Heart right ventricle (tissue), 16 donors: ENCODE measurements around the gene DNM3. TPM values are rescaled to one million over a fixed set of nuclear protein-coding genes. Genes with fewer than 3 reads are reported as not detected.

Experiments
- ATAC-seq, 8 donors: fragments of 200-7000 bp; cut with Tn5 transposase; one replicate each; pipeline ENCODE4 v1.9.1; 2020; ENCODE audit warnings: mild to moderate bottlenecking in 8 of 8, moderate library complexity in 8 of 8, moderate number of reproducible peaks in 1 of 8
- DNase-seq, 2 donors: peaks; one replicate each; pipeline ENCODE4 v3.0.0-alpha.2; 2020
- H3K27ac ChIP-seq, 10 donors: fragments of 200-600 bp; sonication (generic) in 2 of 10; one replicate each; pipeline versions ENCODE4 v1.5.0 to v1.8.0; 2020 to 2022; ENCODE audit warnings: mild to moderate bottlenecking in 3 of 10
- H3K27me3 ChIP-seq, 7 donors: fragments of 200-600 bp; one replicate each; pipeline ENCODE4 v1.8.0; 2021 to 2022; ENCODE audit warnings: mild to moderate bottlenecking in 2 of 7
- H3K36me3 ChIP-seq, 9 donors: fragments of 200-600 bp; sonication (generic) in 1 of 9; one replicate each; pipeline versions ENCODE4 v1.5.0 to v1.8.0; 2020 to 2022; ENCODE audit warnings: mild to moderate bottlenecking in 2 of 9
- H3K4me1 ChIP-seq, 9 donors: fragments of 200-600 bp; sonication (generic) in 1 of 9; one replicate each; pipeline versions ENCODE4 v1.5.0 to v1.8.0; 2020 to 2022; ENCODE audit warnings: mild to moderate bottlenecking in 4 of 9
- H3K4me3 ChIP-seq, 10 donors: fragments of 200-600 bp; sonication (generic) in 2 of 10; one replicate each; pipeline versions ENCODE4 v1.5.0 to v1.8.0; 2020 to 2022; ENCODE audit warnings: mild to moderate bottlenecking in 7 of 10, moderate library complexity in 2 of 10
- H3K9me3 ChIP-seq, 11 donors: fragments of 200-600 bp in 10 of 11; sonication (generic) in 2 of 11; one replicate each; pipeline versions ENCODE4 v1.5.0 to v1.8.0; 2013 to 2022; ENCODE audit warnings: mild to moderate bottlenecking in 2 of 11, control low read depth in 1 of 11, moderate library complexity in 1 of 11
- CTCF ChIP-seq, 9 donors: fragments of 200-600 bp; sonication (generic) in 2 of 9; IDR thresholded peaks; one replicate each; pipeline versions ENCODE4 v1.5.0 to v1.8.0; 2021 to 2022; ENCODE audit warnings: antibody characterized with exemption in 9 of 9, mild to moderate bottlenecking in 5 of 9, moderate library complexity in 1 of 9
- WGBS, 2 donors: extraction: QIAGEN DNeasy Blood & Tissue Kit; methylation state at CpG; one replicate each; pipeline ENCODE4 v1.1.7; 2013; ENCODE audit warnings: inconsistent platforms in 1 of 2; 5-methylcytosine and 5-hydroxymethylcytosine counted together
- intact Hi-C, 10 donors: fragments of 100-400 bp; cut with DNase I; formaldehyde crosslinking; loops; one replicate each; pipeline versions ENCODE4 v1.11.1 to v1.14.2; 2022
- polyA plus RNA-seq, 2 donors: library from polyadenylated mRNA; stranded (reverse); fragments of 200-250 nt; gene quantifications; one replicate each; pipeline ENCODE4 v1.2.3, GENCODE V29; 2013
- total RNA-seq, 10 donors: library from RNA; stranded (reverse); fragmentation: NEBNext Ultra II Directional in 3 of 10; extraction: Animal tissue kit (Norgen Biotek cat#: 25700) in 3 of 10; gene quantifications; one replicate each; pipeline versions ENCODE4 v1.2.1 to v1.2.4, GENCODE V29; 2021 to 2023
- donor health status: Arrhythmogenic right ventricular cardiomyopathy.
- donor health status: ischemic (EF 13 %, LVEDD 7.1; RV severe dilation, severe dysfunction).
- donor health status: healthy with polysubstance abuse.
- donor health status: DM: no; HTN: yes; CAD: no.
- donor health status: DM: no; HTN: no; CAD: no.
- donor health status: ischemic (EF 25% LVEDD 6.9; RV normal size, moderate dysfunction).
- donor health status: ischemic (EF 25% LVEDD 5.7; RV mildly dilated, moderate dysfunction).
- donor health status: healthy.
- donor health status: DM: yes; HTN: yes; CAD: no.
- donor health status: Ischemic cardiomyopathy.
- donor health status: ischemic (EF 35%, LVEDD 5.7; RV mildly dilated, moderate dysfunction).
- donor health status: nonischemic (EF 11% LVEDD 7.7; RV severe dilation, severe dysfunction).
- donor health status: DM: yes; HTN: yes; CAD: no.
- donor health status: PGD.
- donor health status: ischemic (EF 29% LVEDD 5.4; RV normal size, mild dysfunction).
- donor health status: nonischemic (EF 23%, LVEDD 6.1; RV moderate dilation, normal function).

The DNM3 gene
- total and polyA plus RNA-seq, 12 donors: 0.77 to 2.8 (median 2.2) TPM

DNA sequence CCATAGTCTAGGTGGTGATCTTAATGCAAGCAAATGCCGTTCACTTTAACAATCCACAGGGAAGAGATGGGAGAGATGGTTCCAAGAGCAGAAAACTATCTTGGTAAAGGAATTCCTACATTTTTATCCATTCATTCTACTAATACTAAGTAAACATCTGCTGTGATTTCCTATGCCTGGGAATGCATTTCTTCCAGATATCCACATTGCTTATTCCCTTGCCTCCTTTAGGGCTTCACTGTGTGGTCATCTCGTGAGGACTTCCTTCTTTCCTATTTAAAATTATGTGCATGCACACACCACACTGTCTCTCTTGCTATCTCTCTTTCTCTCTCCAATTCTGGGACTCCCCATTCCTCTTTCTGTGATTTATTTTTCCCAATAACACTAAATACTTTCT is 380.1 kb downstream of the DNM3 start:
- H3K4me3 ChIP-seq: no peak overlapping the region
- DNase-seq (no peak), ATAC-seq (no peak)
- H3K27me3 ChIP-seq: no peaks in the 10 kb centered on the region
- 84 to 92% methylated on average over 2 of the region's 2 CpGs for WGBS, 2 donors
- no peak for TF ChIP-seq CTCF (IDR thresholded peaks at IDR 0.05)
- H3K4me1 ChIP-seq: no peaks in the 10 kb centered on the region
- intact Hi-C loops: no loop called here
- H3K27ac ChIP-seq: no peak overlapping the region
- H3K9me3 ChIP-seq: no peaks in the 10 kb centered on the region
- no peaks in the 10 kb centered on the region for H3K36me3 ChIP-seq

DNA sequence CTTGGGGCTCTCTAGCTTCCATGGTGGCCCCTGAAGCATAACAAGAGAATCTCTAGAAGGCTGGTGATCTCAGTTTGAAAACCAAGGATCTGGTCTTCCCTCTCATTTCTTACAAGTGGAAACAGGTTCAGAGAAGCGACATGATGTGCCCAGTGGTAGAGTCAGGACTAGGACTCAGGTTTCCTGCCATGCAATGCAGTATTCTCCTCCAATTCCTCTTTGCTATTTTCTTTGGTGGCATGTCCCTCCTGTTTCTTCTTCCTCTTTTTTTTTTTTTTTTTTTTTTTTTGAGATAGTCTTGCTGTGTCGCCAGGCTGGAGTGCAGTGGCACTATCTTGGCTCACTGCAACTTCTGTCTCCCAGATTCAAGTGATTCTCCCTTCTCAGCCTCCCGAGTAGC is 383.6 kb downstream of the DNM3 start:
- no peak for TF ChIP-seq CTCF (IDR thresholded peaks at IDR 0.05)
- 91% methylated on average over 3 of the region's 3 CpGs for WGBS, 2 donors
- no peak for ATAC-seq

DNA sequence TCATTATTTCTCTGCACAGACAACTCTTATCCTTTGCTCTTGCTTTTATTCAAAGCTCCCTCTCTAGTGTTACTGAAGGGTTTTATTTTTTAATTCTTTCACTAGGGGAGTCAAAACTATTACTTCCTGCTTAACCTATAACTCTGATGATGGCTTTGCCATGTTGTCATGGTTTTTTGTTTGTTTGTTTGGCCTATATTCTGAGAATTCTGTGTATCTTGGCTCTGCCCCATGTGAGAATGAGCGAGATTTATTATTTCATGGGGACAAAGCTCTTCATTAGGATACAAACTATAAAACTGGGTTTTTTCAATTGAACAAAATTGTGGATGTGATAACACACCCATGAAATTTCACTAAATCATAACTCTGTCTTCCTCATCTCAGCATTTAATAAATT is 388.6 kb downstream of the DNM3 start:
- no peak overlapping the region for H3K27ac ChIP-seq
- no peak for TF ChIP-seq CTCF (IDR thresholded peaks at IDR 0.05)
- ATAC-seq (no peak), DNase-seq (no peak)
- no peaks in the 10 kb centered on the region for H3K36me3 ChIP-seq
- no peaks in the 10 kb centered on the region for H3K4me1 ChIP-seq
- H3K27me3 ChIP-seq: no peaks in the 10 kb centered on the region
- no peak overlapping the region for H3K4me3 ChIP-seq
- H3K9me3 ChIP-seq: no peaks in the 10 kb centered on the region
- intact Hi-C loops: no loop called here
- WGBS, 2 donors: 85 to 86% methylated on average over 1 of the region's 1 CpG

More for the DNA sequence above, 383.6 kb downstream of the DNM3 start:
- no peak overlapping the region for H3K4me3 ChIP-seq
- H3K27ac ChIP-seq: no peak overlapping the region
- intact Hi-C loops: no loop called here
- no peaks in the 10 kb centered on the region for H3K4me1 ChIP-seq
- H3K27me3 ChIP-seq: no peaks in the 10 kb centered on the region
- no peak for DNase-seq
- H3K36me3 ChIP-seq: no peaks in the 10 kb centered on the region
- no peaks in the 10 kb centered on the region for H3K9me3 ChIP-seq

GRCh38 chr1:172230526-172230925 is 389.2 kb downstream of the DNM3 start:
- intact Hi-C loops: no loop called here
- 94 to 95% methylated on average over 2 of the region's 2 CpGs for WGBS, 2 donors
- H3K27ac ChIP-seq: no peak overlapping the region
- no peak overlapping the region for H3K4me3 ChIP-seq
- TF ChIP-seq CTCF (IDR thresholded peaks at IDR 0.05): no peak
- ATAC-seq: no peak
- H3K9me3 ChIP-seq: no peaks in the 10 kb centered on the region
- H3K27me3 ChIP-seq: no peaks in the 10 kb centered on the region
- no peaks in the 10 kb centered on the region for H3K36me3 ChIP-seq
- no peak for DNase-seq
- H3K4me1 ChIP-seq: no peaks in the 10 kb centered on the region

GRCh38 chr1:172236958-172237357 is 395.7 kb downstream of the DNM3 start:
- Histone ChIP-seq H3K4me3 (no peak overlapping the region), H3K27me3 (no peaks in the 10 kb centered on the region), H3K36me3 (no peaks in the 10 kb centered on the region), H3K4me1 (no peaks in the 10 kb centered on the region), H3K27ac (no peak overlapping the region), H3K9me3 (no peaks in the 10 kb centered on the region)
- intact Hi-C loops: no loop called here
- WGBS, 2 donors: 95 to 98% methylated on average over 5 of the region's 5 CpGs
- TF ChIP-seq CTCF (IDR thresholded peaks at IDR 0.05): no peak
- ATAC-seq: no peak
- DNase-seq: no peak
